ENCODE data around the gene MAB21L4. TPM values are rescaled to one million over a fixed set of nuclear protein-coding genes. Genes with fewer than 3 reads are reported as not detected.

Gene MAB21L4
- total and polyA plus RNA-seq, 2 of the 8 experiments (the other 6 are each of a cell fraction or from before 2014, with no cell fraction given): 0.11 TPM; not detected in 1

DNA sequence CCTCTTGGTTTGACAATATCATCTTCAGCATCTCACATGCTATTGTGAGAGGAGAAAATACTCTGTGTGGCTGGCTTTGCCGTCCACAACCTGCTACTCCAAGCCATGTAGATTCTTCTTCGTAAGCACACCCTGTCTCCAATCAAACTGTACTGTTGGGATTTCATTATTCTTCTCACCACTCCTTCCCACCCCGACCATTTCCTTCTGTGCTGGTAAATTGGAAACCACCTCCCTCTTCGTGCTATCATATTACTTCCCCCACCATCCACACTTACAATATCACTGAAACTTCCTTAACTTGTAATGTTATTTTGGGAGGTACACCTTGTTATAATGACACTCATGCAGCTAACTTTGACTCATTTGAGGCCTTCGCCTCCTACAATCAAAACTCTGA lies 30.6 kb downstream of the MAB21L4 start (continued):
- TF ChIP-seq POLR2A (IDR thresholded peaks at IDR 0.05; ENCODE audit: control extremely low read depth in 1 of 2, low read depth in 2 of 2, low read length in 2 of 2) (no peak), ASH2L (IDR thresholded peaks at IDR 0.05; ENCODE audit: low read length) (no peak), JUND (IDR thresholded peaks at IDR 0.05; ENCODE audit: low read length) (no peak), CHD1 (IDR thresholded peaks at IDR 0.05; ENCODE audit: low read depth, low read length) (no peak), TBP (IDR thresholded peaks at IDR 0.05; ENCODE audit: low read depth, low read length) (no peak), SP1 (IDR thresholded peaks at IDR 0.05; ENCODE audit: low read depth, low read length) (no peak)

Measured in H1 (cell line).